ENCODE data around the gene IQGAP3.

IQGAP3 gene

GRCh38 chr1:156505679-156506298 lies 66.6 kb downstream of the IQGAP3 start:
- no peak for DNase-seq (ENCODE audit: low read depth)
- no peak overlapping the region for H3K4me3 ChIP-seq (replicated peaks; ENCODE audit: low read depth, low read length)
- TF ChIP-seq, protein P1, sequence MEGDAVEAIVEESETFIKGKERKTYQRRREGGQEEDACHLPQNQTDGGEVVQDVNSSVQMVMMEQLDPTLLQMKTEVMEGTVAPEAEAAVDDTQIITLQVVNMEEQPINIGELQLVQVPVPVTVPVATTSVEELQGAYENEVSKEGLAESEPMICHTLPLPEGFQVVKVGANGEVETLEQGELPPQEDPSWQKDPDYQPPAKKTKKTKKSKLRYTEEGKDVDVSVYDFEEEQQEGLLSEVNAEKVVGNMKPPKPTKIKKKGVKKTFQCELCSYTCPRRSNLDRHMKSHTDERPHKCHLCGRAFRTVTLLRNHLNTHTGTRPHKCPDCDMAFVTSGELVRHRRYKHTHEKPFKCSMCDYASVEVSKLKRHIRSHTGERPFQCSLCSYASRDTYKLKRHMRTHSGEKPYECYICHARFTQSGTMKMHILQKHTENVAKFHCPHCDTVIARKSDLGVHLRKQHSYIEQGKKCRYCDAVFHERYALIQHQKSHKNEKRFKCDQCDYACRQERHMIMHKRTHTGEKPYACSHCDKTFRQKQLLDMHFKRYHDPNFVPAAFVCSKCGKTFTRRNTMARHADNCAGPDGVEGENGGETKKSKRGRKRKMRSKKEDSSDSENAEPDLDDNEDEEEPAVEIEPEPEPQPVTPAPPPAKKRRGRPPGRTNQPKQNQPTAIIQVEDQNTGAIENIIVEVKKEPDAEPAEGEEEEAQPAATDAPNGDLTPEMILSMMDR (IDR thresholded peaks at IDR 0.05; ENCODE audit: low read length, missing control alignments): no peak

DNA sequence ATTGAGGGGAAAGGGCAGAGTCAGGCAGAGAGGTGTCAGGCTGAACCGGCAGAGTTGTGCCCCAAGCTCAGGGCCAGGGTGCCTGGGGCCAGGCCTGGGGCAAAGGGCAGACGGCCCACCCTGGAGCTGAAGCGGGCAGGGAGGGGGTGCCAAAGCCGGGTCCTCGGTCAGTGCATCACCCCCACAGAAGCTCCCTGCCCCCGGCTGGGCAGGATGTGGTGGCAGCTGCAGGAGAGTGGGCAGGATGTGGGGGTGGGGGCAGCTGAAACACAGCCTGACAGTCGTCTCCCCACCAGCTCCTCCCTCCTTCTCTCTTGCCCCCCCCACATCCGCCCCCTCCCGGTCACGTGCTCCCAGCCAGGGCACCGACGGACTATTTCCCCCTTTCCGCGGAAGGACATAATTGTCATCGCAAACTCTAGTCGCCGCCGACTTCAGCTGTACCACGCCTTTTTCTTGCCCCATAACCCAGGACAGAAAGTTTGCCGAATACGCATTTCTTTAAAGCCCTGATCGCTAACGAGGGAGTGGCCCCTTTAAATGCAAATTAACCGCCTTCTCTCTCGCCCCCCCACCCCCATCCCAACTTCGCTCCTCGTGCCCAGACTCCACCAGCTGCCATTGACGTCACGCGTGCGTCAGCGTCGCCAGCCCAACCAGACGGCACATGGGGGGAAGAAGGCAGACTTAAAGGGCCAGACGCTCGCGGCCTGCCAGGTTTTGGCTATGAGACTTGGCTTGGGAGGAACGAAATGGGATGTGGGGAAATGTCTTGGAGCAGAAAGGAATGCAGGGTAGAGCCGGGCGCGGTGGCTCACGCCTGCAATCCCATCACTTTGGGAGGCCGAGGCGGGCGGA lies 67.3 kb downstream of the IQGAP3 start:
- peak; percentile 100 for DNase-seq (ENCODE audit: low read depth)
- TF ChIP-seq, protein P1 (IDR thresholded peaks at IDR 0.05; ENCODE audit: low read length, missing control alignments): no peak
- peak overlapping the region; percentile 44 for H3K4me3 ChIP-seq (replicated peaks; ENCODE audit: low read depth, low read length)

DNA sequence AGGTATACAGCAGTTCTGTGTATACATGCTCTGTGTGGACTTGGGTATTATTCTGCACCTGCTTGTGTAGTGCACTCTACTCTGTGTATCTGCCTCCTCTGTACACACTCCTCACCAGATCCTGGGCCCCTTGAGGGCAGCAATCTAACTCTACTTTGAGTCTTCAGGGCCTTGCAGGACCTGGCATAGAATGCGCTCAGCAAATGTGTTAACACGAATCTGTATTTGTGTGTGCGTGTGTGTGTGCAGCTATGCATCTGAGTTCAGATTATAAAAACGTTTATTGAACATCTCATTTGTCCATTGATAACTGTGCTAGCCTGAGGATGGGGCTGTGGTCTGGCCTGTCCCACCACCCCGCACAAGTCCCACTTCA lies 67.9 kb downstream of the IQGAP3 start:
- DNase-seq (ENCODE audit: low read depth): peak; percentile 27
- TF ChIP-seq, protein P1 (IDR thresholded peaks at IDR 0.05; ENCODE audit: low read length, missing control alignments): no peak
- peak overlapping the region; percentile 44 for H3K4me3 ChIP-seq (replicated peaks; ENCODE audit: low read depth, low read length)

- TF ChIP-seq, protein P1 (IDR thresholded peaks at IDR 0.05; ENCODE audit: low read length, missing control alignments): no peak
- no peak overlapping the region for H3K4me3 ChIP-seq (replicated peaks; ENCODE audit: low read depth, low read length)
- peak; percentile 37 for DNase-seq (ENCODE audit: low read depth)
These were observed 68.5 kb downstream of the IQGAP3 start for GRCh38 chr1:156503698-156504437.

DNA sequence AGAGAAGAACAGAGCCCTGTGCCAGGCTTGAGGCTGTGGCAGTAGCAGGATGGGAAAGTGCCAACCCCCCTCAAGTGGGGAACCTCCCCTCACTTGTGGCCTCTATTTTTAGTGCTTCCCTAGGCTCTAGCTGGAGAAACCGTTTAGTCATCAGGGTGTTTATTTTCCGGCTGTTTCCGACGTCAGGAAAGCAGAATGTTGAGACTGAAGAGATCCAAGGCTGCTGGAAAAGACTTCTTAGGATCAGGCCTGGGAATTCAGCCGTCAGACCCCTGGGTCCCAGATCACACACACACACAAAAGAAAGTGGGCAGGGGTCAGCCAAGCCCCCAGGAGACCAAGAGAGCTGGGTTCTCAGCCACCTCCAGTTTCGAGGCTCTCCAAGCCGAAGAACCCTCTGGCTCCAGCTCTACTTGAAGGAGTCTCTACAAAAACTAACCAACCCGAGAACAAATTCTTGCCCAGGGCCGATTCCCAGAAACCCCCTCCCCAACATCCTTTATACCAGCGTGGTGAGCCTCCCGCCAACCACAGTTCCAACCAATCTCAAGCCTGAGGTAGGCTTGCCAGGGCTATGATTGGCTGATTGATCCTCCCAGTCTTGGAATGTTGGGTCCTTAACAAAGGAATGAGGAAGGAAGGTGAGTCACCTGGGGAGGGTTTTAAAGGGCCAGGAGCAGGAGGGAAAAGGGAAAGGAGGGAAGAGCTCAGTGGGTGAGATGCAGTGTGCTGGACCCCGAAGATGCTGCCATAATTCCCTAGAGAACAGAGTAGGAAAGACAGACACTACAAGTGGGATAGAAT lies 69.3 kb downstream of the IQGAP3 start:
- peak; percentile 96 for DNase-seq (ENCODE audit: low read depth)
- H3K4me3 ChIP-seq (replicated peaks; ENCODE audit: low read depth, low read length): peak overlapping the region; percentile 37
- TF ChIP-seq, protein P1 (IDR thresholded peaks at IDR 0.05; ENCODE audit: low read length, missing control alignments): no peak

DNA sequence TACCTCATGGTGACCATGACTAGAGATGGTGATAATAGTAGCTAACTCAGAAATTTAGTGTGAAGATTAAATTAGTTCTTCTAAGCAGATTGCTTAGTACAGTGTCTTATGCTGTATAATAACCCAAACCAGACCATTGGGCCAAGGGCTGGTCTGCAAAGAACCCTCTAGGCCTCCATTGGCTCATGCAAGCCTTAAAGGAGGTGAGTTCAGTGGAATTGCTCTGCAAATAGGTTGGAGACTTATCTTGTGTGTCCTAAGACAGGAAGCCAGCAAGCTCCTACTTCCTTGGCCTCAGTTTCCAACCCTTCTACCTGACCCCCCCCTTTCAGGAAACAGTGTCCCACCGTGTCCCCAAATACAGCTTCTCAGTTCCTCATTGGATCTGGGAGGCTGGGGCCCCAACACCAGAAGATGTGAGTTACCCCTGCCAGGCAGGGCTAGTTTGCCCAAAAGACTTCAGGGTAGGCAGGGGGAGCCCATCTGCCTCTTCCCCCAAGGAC lies 69.9 kb downstream of the IQGAP3 start:
- peak; percentile 37 for DNase-seq (ENCODE audit: low read depth)
- TF ChIP-seq, protein P1 (IDR thresholded peaks at IDR 0.05; ENCODE audit: low read length, missing control alignments): no peak
- H3K4me3 ChIP-seq (replicated peaks; ENCODE audit: low read depth, low read length): no peak overlapping the region
